Measurements from ENCODE around the gene PGAM5.

DNA sequence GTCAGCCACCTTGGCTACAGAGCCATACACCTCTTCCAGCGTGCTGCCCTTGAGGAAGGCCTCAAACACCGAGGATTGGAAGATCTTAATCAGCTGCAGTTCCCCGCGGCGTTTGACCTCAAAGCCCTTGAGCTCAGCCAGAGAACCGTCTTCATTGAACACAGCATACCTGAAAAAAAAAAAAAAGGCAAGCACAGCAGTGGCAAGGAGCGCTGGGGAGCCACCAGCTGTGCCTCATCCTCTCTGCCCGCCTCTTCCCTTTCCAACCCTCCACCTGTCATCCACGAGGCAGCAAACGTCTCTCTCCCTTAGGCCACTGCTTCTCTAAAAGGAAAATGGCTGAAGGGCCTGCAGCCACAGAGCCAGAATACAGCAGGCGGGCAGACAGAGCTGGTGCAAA, 49.6 kb upstream of the PGAM5 start:
- no peak for TF ChIP-seq CTCF (IDR thresholded peaks at IDR 0.05)
- no peak for TF ChIP-seq ZFX (IDR thresholded peaks at IDR 0.05; ENCODE audit: borderline replicate concordance)
